ENCODE measurements around the gene SH3TC2.

DNA sequence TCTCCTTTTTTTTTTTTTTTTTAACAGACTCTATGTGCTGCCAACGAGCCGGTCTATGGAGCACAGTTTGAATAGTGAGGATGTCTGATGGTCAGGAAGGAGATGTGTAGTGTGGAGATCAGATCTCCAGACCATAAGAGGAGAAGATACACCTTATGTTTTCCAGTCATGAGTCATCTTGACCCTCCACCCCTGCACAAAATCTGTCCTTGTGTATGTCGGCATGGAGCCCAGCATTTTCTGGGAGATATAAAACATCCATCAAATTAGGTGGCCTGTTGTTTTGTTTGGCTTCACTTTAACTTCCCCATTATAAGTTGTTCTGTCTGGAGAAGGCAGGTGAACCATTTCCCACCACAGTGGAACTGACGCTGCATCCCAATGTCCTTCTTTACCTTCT lies 19.2 kb downstream of the SH3TC2 start:
- TF ChIP-seq, protein P1, sequence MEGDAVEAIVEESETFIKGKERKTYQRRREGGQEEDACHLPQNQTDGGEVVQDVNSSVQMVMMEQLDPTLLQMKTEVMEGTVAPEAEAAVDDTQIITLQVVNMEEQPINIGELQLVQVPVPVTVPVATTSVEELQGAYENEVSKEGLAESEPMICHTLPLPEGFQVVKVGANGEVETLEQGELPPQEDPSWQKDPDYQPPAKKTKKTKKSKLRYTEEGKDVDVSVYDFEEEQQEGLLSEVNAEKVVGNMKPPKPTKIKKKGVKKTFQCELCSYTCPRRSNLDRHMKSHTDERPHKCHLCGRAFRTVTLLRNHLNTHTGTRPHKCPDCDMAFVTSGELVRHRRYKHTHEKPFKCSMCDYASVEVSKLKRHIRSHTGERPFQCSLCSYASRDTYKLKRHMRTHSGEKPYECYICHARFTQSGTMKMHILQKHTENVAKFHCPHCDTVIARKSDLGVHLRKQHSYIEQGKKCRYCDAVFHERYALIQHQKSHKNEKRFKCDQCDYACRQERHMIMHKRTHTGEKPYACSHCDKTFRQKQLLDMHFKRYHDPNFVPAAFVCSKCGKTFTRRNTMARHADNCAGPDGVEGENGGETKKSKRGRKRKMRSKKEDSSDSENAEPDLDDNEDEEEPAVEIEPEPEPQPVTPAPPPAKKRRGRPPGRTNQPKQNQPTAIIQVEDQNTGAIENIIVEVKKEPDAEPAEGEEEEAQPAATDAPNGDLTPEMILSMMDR (IDR thresholded peaks at IDR 0.05) = no peak
- no peak for TF ChIP-seq POLR2A (IDR thresholded peaks at IDR 0.05)
